Measurements from ENCODE around the gene TBC1D7.

The TBC1D7 gene

GRCh38 chr6:13371421-13372072 lies 43.2 kb upstream of the TBC1D7 start:
- Histone ChIP-seq H3K9me2 (replicated peaks; ENCODE audit: insufficient read depth, low read length) (no peaks in the 10 kb centered on the region), H4K20me1 (ENCODE audit: low read depth, low read length) (no peaks in the 10 kb centered on the region), H3K79me2 (ENCODE audit: insufficient read depth, low read length) (no peaks in the 10 kb centered on the region), H3K4me2 (ENCODE audit: low read depth, low read length, poor library complexity, severe bottlenecking) (no peak overlapping the region), H3K27ac (ENCODE audit: low read depth, low read length) (no peak overlapping the region), H3K27me3 (ENCODE audit: low read length) (no peaks in the 10 kb centered on the region), H3K36me3 (ENCODE audit: low read length) (no peaks in the 10 kb centered on the region), H2AFZ (ENCODE audit: low read depth, low read length, severe bottlenecking) (no peak overlapping the region), H3K4me3 (ENCODE audit: insufficient read depth, low read length, poor library complexity, severe bottlenecking) (no peak overlapping the region), H3F3A (ENCODE audit: insufficient read depth) (no peaks in the 10 kb centered on the region), H3K9ac (ENCODE audit: low read length) (no peak overlapping the region), H3K9me3 (ENCODE audit: insufficient read depth, low read length) (no peaks in the 10 kb centered on the region)
- TF ChIP-seq EZH2phosphoT487 (conservative IDR thresholded peaks at IDR 0.05; ENCODE audit: low read length): no peak
- TF ChIP-seq CTCF (IDR thresholded peaks at IDR 0.05; ENCODE audit: insufficient read depth, low read length, poor library complexity, severe bottlenecking): no peak

GRCh38 chr6:13370623-13371022 lies 42.3 kb upstream of the TBC1D7 start:
- Histone ChIP-seq H3F3A (ENCODE audit: insufficient read depth) (no peaks in the 10 kb centered on the region), H4K20me1 (ENCODE audit: low read depth, low read length) (no peaks in the 10 kb centered on the region), H2AFZ (ENCODE audit: low read depth, low read length, severe bottlenecking) (no peak overlapping the region), H3K79me2 (ENCODE audit: insufficient read depth, low read length) (no peaks in the 10 kb centered on the region), H3K4me3 (ENCODE audit: insufficient read depth, low read length, poor library complexity, severe bottlenecking) (no peak overlapping the region), H3K27ac (ENCODE audit: low read depth, low read length) (no peak overlapping the region), H3K36me3 (ENCODE audit: low read length) (no peaks in the 10 kb centered on the region), H3K9ac (ENCODE audit: low read length) (no peak overlapping the region), H3K4me2 (ENCODE audit: low read depth, low read length, poor library complexity, severe bottlenecking) (no peak overlapping the region), H3K9me2 (replicated peaks; ENCODE audit: insufficient read depth, low read length) (no peaks in the 10 kb centered on the region), H3K27me3 (ENCODE audit: low read length) (no peaks in the 10 kb centered on the region), H3K9me3 (ENCODE audit: insufficient read depth, low read length) (no peaks in the 10 kb centered on the region)
- TF ChIP-seq CTCF (IDR thresholded peaks at IDR 0.05; ENCODE audit: insufficient read depth, low read length, poor library complexity, severe bottlenecking) (no peak), EZH2phosphoT487 (conservative IDR thresholded peaks at IDR 0.05; ENCODE audit: low read length) (no peak)

- H3F3A ChIP-seq (ENCODE audit: insufficient read depth): no peaks in the 10 kb centered on the region
- no peak overlapping the region for H3K27ac ChIP-seq (ENCODE audit: low read depth, low read length)
- no peaks in the 10 kb centered on the region for H3K27me3 ChIP-seq (ENCODE audit: low read length)
- no peak overlapping the region for H3K9ac ChIP-seq (ENCODE audit: low read length)
- H3K9me3 ChIP-seq (ENCODE audit: insufficient read depth, low read length): no peaks in the 10 kb centered on the region
- H3K79me2 ChIP-seq (ENCODE audit: insufficient read depth, low read length): no peaks in the 10 kb centered on the region
- no peak for TF ChIP-seq EZH2phosphoT487 (conservative IDR thresholded peaks at IDR 0.05; ENCODE audit: low read length)
- TF ChIP-seq CTCF (IDR thresholded peaks at IDR 0.05; ENCODE audit: insufficient read depth, low read length, poor library complexity, severe bottlenecking): no peak
- no peaks in the 10 kb centered on the region for H4K20me1 ChIP-seq (ENCODE audit: low read depth, low read length)
- H3K4me3 ChIP-seq (ENCODE audit: insufficient read depth, low read length, poor library complexity, severe bottlenecking): no peak overlapping the region
- no peak overlapping the region for H2AFZ ChIP-seq (ENCODE audit: low read depth, low read length, severe bottlenecking)
- no peaks in the 10 kb centered on the region for H3K9me2 ChIP-seq (replicated peaks; ENCODE audit: insufficient read depth, low read length)
- no peak overlapping the region for H3K4me2 ChIP-seq (ENCODE audit: low read depth, low read length, poor library complexity, severe bottlenecking)
- no peaks in the 10 kb centered on the region for H3K36me3 ChIP-seq (ENCODE audit: low read length)
These were observed 41.3 kb upstream of the TBC1D7 start for GRCh38 chr6:13369591-13369990.

All from SU-DHL-6 (cell line).